Measurements from ENCODE around the gene INHA.

Gene INHA

GRCh38 chr2:219548990-219549389 lies 23.1 kb upstream of the INHA start:
- peaks cover 100% of the 10 kb centered on the region for H3K27me3 ChIP-seq

GRCh38 chr2:219549619-219550018 lies 22.5 kb upstream of the INHA start:
- Histone ChIP-seq H3K27ac (no peak overlapping the region), H3K27me3 (peaks cover 100% of the 10 kb centered on the region), H3K4me3 (ENCODE audit: low read depth in 1 of 2, low read length in 1 of 2) (no peak overlapping the region), H3K9me3 (no peaks in the 10 kb centered on the region), H3K4me1 (ENCODE audit: control insufficient read depth in 1 of 2, insufficient read depth in 1 of 2, low read depth in 1 of 2, low read length in 1 of 2) (peaks cover 9 to 16% of the 10 kb centered on the region in 2 experiments), H3K36me3 (no peaks in the 10 kb centered on the region)
- TF ChIP-seq CTCF (IDR thresholded peaks at IDR 0.05): no peak

More at GRCh38 chr2:219548990-219549389, 23.1 kb upstream of the INHA start:
- Histone ChIP-seq H3K36me3 (no peaks in the 10 kb centered on the region), H3K27ac (no peak overlapping the region), H3K4me1 (ENCODE audit: control insufficient read depth in 1 of 2, insufficient read depth in 1 of 2, low read depth in 1 of 2, low read length in 1 of 2) (peaks cover 12 to 19% of the 10 kb centered on the region in 2 experiments), H3K9me3 (no peaks in the 10 kb centered on the region), H3K4me3 (ENCODE audit: low read depth in 1 of 2, low read length in 1 of 2) (no peak overlapping the region)
- no peak for TF ChIP-seq CTCF (IDR thresholded peaks at IDR 0.05)

GRCh38 chr2:219551441-219552381 lies 20.4 kb upstream of the INHA start:
- H3K27ac ChIP-seq: no peak overlapping the region
- no peaks in the 10 kb centered on the region for H3K9me3 ChIP-seq
- H3K4me3 ChIP-seq (ENCODE audit: low read depth in 1 of 2, low read length in 1 of 2): peak overlapping the region; percentile 51 to 61

GRCh38 chr2:219552382-219553167 lies 19.5 kb upstream of the INHA start:
- Histone ChIP-seq H3K36me3 (no peaks in the 10 kb centered on the region), H3K27ac (no peak overlapping the region), H3K9me3 (no peaks in the 10 kb centered on the region), H3K4me3 (ENCODE audit: low read depth in 1 of 2, low read length in 1 of 2) (peak overlapping the region; percentile 51 to 61), H3K4me1 (ENCODE audit: control insufficient read depth in 1 of 2, insufficient read depth in 1 of 2, low read depth in 1 of 2, low read length in 1 of 2) (peaks cover 9 to 16% of the 10 kb centered on the region in 2 experiments), H3K27me3 (peaks cover 88% of the 10 kb centered on the region)
- TF ChIP-seq CTCF (IDR thresholded peaks at IDR 0.05): no peak

More at GRCh38 chr2:219551441-219552381, 20.4 kb upstream of the INHA start:
- peaks cover 9 to 16% of the 10 kb centered on the region in 2 experiments for H3K4me1 ChIP-seq (ENCODE audit: control insufficient read depth in 1 of 2, insufficient read depth in 1 of 2, low read depth in 1 of 2, low read length in 1 of 2)
- TF ChIP-seq CTCF (IDR thresholded peaks at IDR 0.05): no peak
- H3K27me3 ChIP-seq: peaks cover 96% of the 10 kb centered on the region
- no peaks in the 10 kb centered on the region for H3K36me3 ChIP-seq

- no peaks in the 10 kb centered on the region for H3K9me3 ChIP-seq
- H3K4me3 ChIP-seq (ENCODE audit: low read depth in 1 of 2, low read length in 1 of 2): no peak overlapping the region
- H3K27ac ChIP-seq: no peak overlapping the region
- H3K36me3 ChIP-seq: no peaks in the 10 kb centered on the region
- TF ChIP-seq CTCF (IDR thresholded peaks at IDR 0.05): no peak
- peaks cover 83% of the 10 kb centered on the region for H3K27me3 ChIP-seq
- H3K4me1 ChIP-seq (ENCODE audit: control insufficient read depth in 1 of 2, insufficient read depth in 1 of 2, low read depth in 1 of 2, low read length in 1 of 2): peaks cover 9 to 16% of the 10 kb centered on the region in 2 experiments
Observed at GRCh38 chr2:219553168-219553417, 19.0 kb upstream of the INHA start.
